Activated naive CD8-positive, alpha-beta T cell (primary cell): ENCODE measurements around the gene NNT.

Source experiments
- H3K27ac Mint-ChIP-seq: one replicate; pipeline ENCODE4 v1.8.0; 2021; ENCODE audit warnings: mixed read lengths
- H3K27me3 Mint-ChIP-seq: one replicate; pipeline ENCODE4 v1.8.0; 2021; ENCODE audit warnings: mixed read lengths
- H3K36me3 Mint-ChIP-seq: one replicate; pipeline ENCODE4 v1.8.0; 2021; ENCODE audit warnings: mixed read lengths
- H3K4me1 Mint-ChIP-seq: one replicate; pipeline ENCODE4 v1.8.0; 2021; ENCODE audit warnings: low read depth, mixed read lengths
- H3K4me3 Mint-ChIP-seq: one replicate; pipeline ENCODE4 v1.8.0; 2021; ENCODE audit warnings: mild to moderate bottlenecking, mixed read lengths
- H3K9me3 Mint-ChIP-seq: one replicate; pipeline ENCODE4 v1.8.0; 2021; ENCODE audit warnings: low read depth, mixed read lengths

The NNT gene

GRCh38 chr5:43631182-43631910 is 28.4 kb downstream of the NNT start:
- Mint-ChIP-seq H3K4me1 (peaks cover 16% of the 10 kb centered on the region), H3K27me3 (no peaks in the 10 kb centered on the region), H3K9me3 (no peaks in the 10 kb centered on the region), H3K4me3 (no peak overlapping the region), H3K27ac (no peak overlapping the region), H3K36me3 (peaks cover 19% of the 10 kb centered on the region)

- no peaks in the 10 kb centered on the region for H3K27me3 Mint-ChIP-seq
- no peak overlapping the region for H3K4me3 Mint-ChIP-seq
- H3K4me1 Mint-ChIP-seq: peaks cover 14% of the 10 kb centered on the region
- no peaks in the 10 kb centered on the region for H3K9me3 Mint-ChIP-seq
- no peak overlapping the region for H3K27ac Mint-ChIP-seq
- H3K36me3 Mint-ChIP-seq: peaks cover 23% of the 10 kb centered on the region
These were observed 31.6 kb downstream of the NNT start for GRCh38 chr5:43634621-43635020.

GRCh38 chr5:43635374-43635773 is 32.4 kb downstream of the NNT start:
- Mint-ChIP-seq H3K4me3 (no peak overlapping the region), H3K27ac (no peak overlapping the region), H3K4me1 (peaks cover 17% of the 10 kb centered on the region), H3K27me3 (no peaks in the 10 kb centered on the region), H3K9me3 (no peaks in the 10 kb centered on the region), H3K36me3 (peaks cover 25% of the 10 kb centered on the region)

DNA sequence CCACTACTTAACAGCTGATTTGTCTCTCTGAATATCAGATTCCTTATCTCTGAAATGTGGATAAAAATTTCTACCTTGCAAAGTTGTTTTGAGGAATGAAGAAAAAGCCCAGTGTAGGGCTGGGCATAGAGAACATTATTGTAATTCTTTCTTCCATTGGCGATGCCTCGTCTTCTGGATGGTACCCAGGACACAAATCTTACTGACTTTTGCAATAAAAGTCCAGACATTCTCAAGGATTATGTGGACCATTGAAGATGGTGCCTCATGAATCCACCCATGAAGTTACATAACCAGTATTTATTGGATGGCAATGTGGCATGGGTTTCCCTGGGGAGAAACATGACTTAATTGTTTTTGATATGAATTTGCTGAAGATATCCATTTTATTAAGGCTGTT is 33.1 kb downstream of the NNT start:
- H3K36me3 Mint-ChIP-seq: peaks cover 20% of the 10 kb centered on the region
- H3K9me3 Mint-ChIP-seq: no peaks in the 10 kb centered on the region
- H3K27me3 Mint-ChIP-seq: no peaks in the 10 kb centered on the region
- H3K4me1 Mint-ChIP-seq: peaks cover 15% of the 10 kb centered on the region
- H3K4me3 Mint-ChIP-seq: no peak overlapping the region
- no peak overlapping the region for H3K27ac Mint-ChIP-seq

DNA sequence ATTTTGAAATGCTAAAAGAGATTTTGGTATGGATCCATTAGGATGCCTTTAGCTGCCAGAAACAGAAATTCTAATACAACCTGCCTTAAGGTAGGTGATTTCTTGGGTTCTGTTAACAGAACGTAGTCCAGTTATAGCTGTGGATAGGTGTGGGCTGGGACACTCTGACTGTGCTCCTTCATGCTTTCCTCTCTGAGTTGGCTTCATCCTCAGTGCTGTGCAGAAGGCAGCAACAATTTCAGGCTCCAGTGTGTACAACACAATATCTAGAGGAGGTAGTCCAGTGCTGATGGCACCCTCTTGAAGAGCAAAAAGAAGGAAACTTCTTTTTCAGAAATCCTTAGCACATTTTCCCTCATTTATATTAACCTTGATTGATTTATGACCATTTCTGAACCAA is 34.4 kb downstream of the NNT start:
- peaks cover 12% of the 10 kb centered on the region for H3K4me1 Mint-ChIP-seq
- H3K27me3 Mint-ChIP-seq: no peaks in the 10 kb centered on the region
- peaks cover 19% of the 10 kb centered on the region for H3K36me3 Mint-ChIP-seq
- no peaks in the 10 kb centered on the region for H3K9me3 Mint-ChIP-seq
- no peak overlapping the region for H3K4me3 Mint-ChIP-seq
- no peak overlapping the region for H3K27ac Mint-ChIP-seq

- no peaks in the 10 kb centered on the region for H3K9me3 Mint-ChIP-seq
- H3K4me1 Mint-ChIP-seq: peaks cover 12% of the 10 kb centered on the region
- H3K4me3 Mint-ChIP-seq: no peak overlapping the region
- peaks cover 19% of the 10 kb centered on the region for H3K36me3 Mint-ChIP-seq
- H3K27ac Mint-ChIP-seq: no peak overlapping the region
- no peaks in the 10 kb centered on the region for H3K27me3 Mint-ChIP-seq
These were observed 35.1 kb downstream of the NNT start for GRCh38 chr5:43638107-43638506.

- Mint-ChIP-seq H3K36me3 (peaks cover 16% of the 10 kb centered on the region), H3K27me3 (no peaks in the 10 kb centered on the region), H3K4me3 (no peak overlapping the region), H3K9me3 (no peaks in the 10 kb centered on the region), H3K4me1 (peaks cover 8% of the 10 kb centered on the region), H3K27ac (no peak overlapping the region)
These were observed 35.6 kb downstream of the NNT start for GRCh38 chr5:43638546-43638945.

- Mint-ChIP-seq H3K36me3 (peaks cover 16% of the 10 kb centered on the region), H3K4me3 (no peak overlapping the region), H3K9me3 (no peaks in the 10 kb centered on the region), H3K27ac (no peak overlapping the region), H3K27me3 (no peaks in the 10 kb centered on the region), H3K4me1 (peaks cover 7% of the 10 kb centered on the region)
These were observed 36.6 kb downstream of the NNT start for GRCh38 chr5:43639566-43639965.

DNA sequence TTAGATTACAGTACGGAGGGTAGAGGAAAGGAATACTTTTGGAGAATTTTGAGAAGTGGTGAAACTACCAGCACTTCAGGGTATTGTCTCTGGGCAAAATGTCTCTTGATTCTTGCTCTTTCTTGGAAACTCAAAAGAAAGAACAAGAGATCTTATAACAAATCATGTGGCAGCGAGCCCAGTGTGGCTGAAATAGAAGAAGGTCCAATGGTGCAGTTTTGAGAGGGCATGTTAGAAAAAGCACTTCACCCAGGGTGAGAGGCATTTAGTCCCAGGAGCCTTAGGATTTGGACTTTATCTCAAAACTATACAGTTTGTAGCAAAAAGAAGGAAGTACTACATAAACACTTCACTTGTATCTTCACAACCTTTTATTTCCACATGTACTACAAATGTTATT is 39.4 kb downstream of the NNT start:
- Mint-ChIP-seq H3K9me3 (no peaks in the 10 kb centered on the region), H3K27ac (no peak overlapping the region), H3K36me3 (peaks cover 13% of the 10 kb centered on the region), H3K4me1 (peaks cover 4% of the 10 kb centered on the region), H3K4me3 (no peak overlapping the region), H3K27me3 (no peaks in the 10 kb centered on the region)

DNA sequence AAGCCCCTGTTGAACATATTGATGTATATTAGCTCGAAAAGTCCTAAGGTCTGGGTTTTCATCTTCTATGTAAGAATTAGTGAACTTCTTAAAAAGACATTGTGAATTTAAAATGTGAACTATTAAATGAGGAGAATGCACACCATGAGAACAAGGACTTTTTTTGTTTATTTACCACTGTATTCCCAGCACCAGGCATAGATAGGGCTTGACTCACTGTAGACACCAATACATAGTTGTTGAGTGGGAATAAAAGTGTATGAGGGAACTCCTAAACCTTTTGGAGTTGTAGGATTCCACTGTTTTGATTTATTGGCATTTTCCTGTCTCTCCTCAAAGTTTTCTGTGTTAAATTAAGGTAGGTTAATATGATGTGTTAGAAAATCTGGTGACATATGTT is 40.3 kb downstream of the NNT start:
- Mint-ChIP-seq H3K36me3 (peaks cover 11% of the 10 kb centered on the region), H3K4me1 (peaks cover 4% of the 10 kb centered on the region)

DNA sequence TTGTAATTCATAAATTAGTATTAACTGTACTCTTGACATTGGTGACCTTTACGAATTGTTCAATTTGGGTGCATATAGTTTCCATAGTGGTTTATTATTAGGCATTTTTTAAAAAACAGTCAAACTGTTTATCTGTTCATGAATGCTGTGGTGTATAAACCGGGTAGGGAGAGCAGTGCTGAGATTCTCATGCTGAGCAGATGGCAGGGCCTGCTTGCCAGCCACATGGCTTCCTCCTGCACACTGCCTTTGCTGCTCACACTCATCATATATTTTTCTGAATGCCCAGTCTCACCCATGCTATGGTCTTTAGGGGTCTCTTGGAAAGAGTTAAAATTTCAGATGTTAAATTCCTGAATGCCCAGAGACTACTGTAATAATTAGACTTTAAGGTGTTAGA is 40.8 kb downstream of the NNT start:
- H3K4me3 Mint-ChIP-seq: no peak overlapping the region
- no peaks in the 10 kb centered on the region for H3K9me3 Mint-ChIP-seq
- peaks cover 11% of the 10 kb centered on the region for H3K36me3 Mint-ChIP-seq
- H3K27ac Mint-ChIP-seq: no peak overlapping the region
- H3K4me1 Mint-ChIP-seq: peaks cover 4% of the 10 kb centered on the region
- H3K27me3 Mint-ChIP-seq: no peaks in the 10 kb centered on the region

More for the DNA sequence above, 40.3 kb downstream of the NNT start:
- Mint-ChIP-seq H3K27ac (no peak overlapping the region), H3K4me3 (no peak overlapping the region), H3K9me3 (no peaks in the 10 kb centered on the region), H3K27me3 (no peaks in the 10 kb centered on the region)

- Mint-ChIP-seq H3K4me1 (no peaks in the 10 kb centered on the region), H3K9me3 (no peaks in the 10 kb centered on the region), H3K4me3 (no peak overlapping the region), H3K27ac (peak overlapping the region; percentile 46), H3K36me3 (peaks cover 9% of the 10 kb centered on the region), H3K27me3 (no peaks in the 10 kb centered on the region)
These were observed 44.0 kb downstream of the NNT start for GRCh38 chr5:43646992-43647391.

- Mint-ChIP-seq H3K4me1 (no peaks in the 10 kb centered on the region), H3K36me3 (peaks cover 9% of the 10 kb centered on the region), H3K27me3 (no peaks in the 10 kb centered on the region), H3K9me3 (no peaks in the 10 kb centered on the region), H3K4me3 (no peak overlapping the region), H3K27ac (no peak overlapping the region)
These were observed 44.8 kb downstream of the NNT start for GRCh38 chr5:43647789-43648188.

- Mint-ChIP-seq H3K4me1 (no peaks in the 10 kb centered on the region), H3K36me3 (peaks cover 9% of the 10 kb centered on the region), H3K4me3 (no peak overlapping the region), H3K27me3 (no peaks in the 10 kb centered on the region), H3K27ac (no peak overlapping the region), H3K9me3 (no peaks in the 10 kb centered on the region)
These were observed 45.6 kb downstream of the NNT start for GRCh38 chr5:43648499-43649124.

DNA sequence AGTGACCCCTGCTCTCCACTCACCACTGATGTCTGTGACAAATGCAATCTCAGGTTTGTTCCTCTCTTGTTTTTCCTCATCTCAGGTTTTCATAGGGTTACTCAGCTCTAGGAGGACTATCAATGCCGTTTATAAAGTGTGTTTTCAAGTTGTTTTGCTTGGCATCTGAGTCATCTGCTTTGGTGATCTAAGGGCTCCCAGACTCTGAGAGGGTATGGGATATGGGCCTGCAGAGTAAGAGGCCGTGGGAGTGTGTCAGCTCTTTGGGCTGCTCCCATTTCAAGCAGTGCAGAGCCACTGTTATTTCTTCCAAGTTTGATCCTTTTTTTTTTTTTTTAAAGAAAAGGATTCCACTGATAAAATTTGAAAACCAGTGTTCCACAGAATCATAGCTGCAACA is 46.3 kb downstream of the NNT start:
- peaks cover 12% of the 10 kb centered on the region for H3K36me3 Mint-ChIP-seq

More for the DNA sequence above, 46.3 kb downstream of the NNT start:
- no peaks in the 10 kb centered on the region for H3K27me3 Mint-ChIP-seq
- H3K9me3 Mint-ChIP-seq: no peaks in the 10 kb centered on the region
- H3K4me3 Mint-ChIP-seq: no peak overlapping the region
- no peak overlapping the region for H3K27ac Mint-ChIP-seq
- no peaks in the 10 kb centered on the region for H3K4me1 Mint-ChIP-seq
